GM21390 (cell line): Measurements from ENCODE around the gene ATRN.
"Not testable (repeated sequence)": the region's sequence is repeated elsewhere in the genome, so short reads cannot be mapped to it uniquely, and the experiment has no call there.

Experiments
- ATAC-seq: cut with Tn5 transposase; IDR thresholded peaks from one replicate; pipeline ENCODE4 v1.9.1; 2021; ENCODE audit not compliant: unreplicated experiment

Gene ATRN

GRCh38 chr20:3514012-3514642 is 43.3 kb downstream of the ATRN start:
- ATAC-seq = no peak

- ATAC-seq = no peak
These were observed 44.8 kb downstream of the ATRN start for GRCh38 chr20:3515379-3516170.

GRCh38 chr20:3521852-3522740 is 51.3 kb downstream of the ATRN start:
- no peak for ATAC-seq

- ATAC-seq = not testable (repeated sequence)
These were observed 53.9 kb downstream of the ATRN start for GRCh38 chr20:3524696-3525095.

- ATAC-seq = no peak
These were observed 61.3 kb downstream of the ATRN start for GRCh38 chr20:3532089-3532615.

GRCh38 chr20:3537733-3538132 is 66.9 kb downstream of the ATRN start:
- ATAC-seq = not testable (repeated sequence)

- ATAC-seq = no peak
These were observed 68.7 kb downstream of the ATRN start for GRCh38 chr20:3539311-3540107.

- ATAC-seq = no peak
These were observed 71.3 kb downstream of the ATRN start for GRCh38 chr20:3541887-3542721.

GRCh38 chr20:3543901-3544507 is 73.2 kb downstream of the ATRN start:
- ATAC-seq = no peak

GRCh38 chr20:3545401-3545925 is 74.6 kb downstream of the ATRN start:
- no peak for ATAC-seq

- no peak for ATAC-seq
These were observed 77.1 kb downstream of the ATRN start for GRCh38 chr20:3547906-3548305.

- ATAC-seq = no peak
These were observed 80.0 kb downstream of the ATRN start for GRCh38 chr20:3550837-3551236.

- no peak for ATAC-seq
These were observed 81.0 kb downstream of the ATRN start for GRCh38 chr20:3551681-3552434.

GRCh38 chr20:3553663-3554062 is 82.8 kb downstream of the ATRN start:
- no peak for ATAC-seq

GRCh38 chr20:3557237-3557785 is 86.5 kb downstream of the ATRN start:
- no peak for ATAC-seq

- ATAC-seq = no peak
These were observed 88.4 kb downstream of the ATRN start for GRCh38 chr20:3559231-3559630.

- ATAC-seq = no peak
These were observed 88.8 kb downstream of the ATRN start for GRCh38 chr20:3559637-3560036.

- ATAC-seq = no peak
These were observed 89.3 kb downstream of the ATRN start for GRCh38 chr20:3560162-3560561.
